Stimulated activated CD8-positive, alpha-beta memory T cell treated with anti-CD3 and anti-CD28 coated beads, Interleukin-15, amount 100 ng/mL, for 4 hours (primary cell): Measurements from ENCODE around the gene SPRED2.

Experiments used
- DNase-seq, 2 donors: peaks; one replicate each; pipeline ENCODE4 v3.0.0-alpha.2; 2020; ENCODE audit warnings: low read depth in 2 of 2

Gene SPRED2

GRCh38 chr2:65311049-65311448 lies 121.3 kb downstream of the SPRED2 start:
- no peak for DNase-seq

- no peak for DNase-seq
Observed at GRCh38 chr2:65309699-65310098, 122.7 kb downstream of the SPRED2 start.

DNA sequence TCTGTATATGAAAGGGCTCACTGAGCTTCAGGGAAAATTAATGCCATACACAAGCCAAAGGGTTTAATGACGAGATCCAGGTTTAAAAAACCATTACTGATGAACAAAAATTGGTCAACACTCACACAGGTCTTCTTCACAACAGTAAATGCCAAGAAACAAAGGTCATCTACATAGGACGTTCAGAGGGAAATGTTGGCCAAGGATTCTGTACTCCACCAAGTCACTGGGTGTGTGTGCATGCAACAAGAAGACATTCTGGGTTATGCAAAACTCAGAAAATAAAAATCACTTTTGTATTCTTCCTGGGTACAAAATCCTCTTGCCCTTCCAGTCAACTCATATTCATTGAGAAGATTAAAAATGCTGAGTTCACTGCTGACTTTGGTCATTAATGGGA lies 126.5 kb downstream of the SPRED2 start:
- DNase-seq: no peak

DNA sequence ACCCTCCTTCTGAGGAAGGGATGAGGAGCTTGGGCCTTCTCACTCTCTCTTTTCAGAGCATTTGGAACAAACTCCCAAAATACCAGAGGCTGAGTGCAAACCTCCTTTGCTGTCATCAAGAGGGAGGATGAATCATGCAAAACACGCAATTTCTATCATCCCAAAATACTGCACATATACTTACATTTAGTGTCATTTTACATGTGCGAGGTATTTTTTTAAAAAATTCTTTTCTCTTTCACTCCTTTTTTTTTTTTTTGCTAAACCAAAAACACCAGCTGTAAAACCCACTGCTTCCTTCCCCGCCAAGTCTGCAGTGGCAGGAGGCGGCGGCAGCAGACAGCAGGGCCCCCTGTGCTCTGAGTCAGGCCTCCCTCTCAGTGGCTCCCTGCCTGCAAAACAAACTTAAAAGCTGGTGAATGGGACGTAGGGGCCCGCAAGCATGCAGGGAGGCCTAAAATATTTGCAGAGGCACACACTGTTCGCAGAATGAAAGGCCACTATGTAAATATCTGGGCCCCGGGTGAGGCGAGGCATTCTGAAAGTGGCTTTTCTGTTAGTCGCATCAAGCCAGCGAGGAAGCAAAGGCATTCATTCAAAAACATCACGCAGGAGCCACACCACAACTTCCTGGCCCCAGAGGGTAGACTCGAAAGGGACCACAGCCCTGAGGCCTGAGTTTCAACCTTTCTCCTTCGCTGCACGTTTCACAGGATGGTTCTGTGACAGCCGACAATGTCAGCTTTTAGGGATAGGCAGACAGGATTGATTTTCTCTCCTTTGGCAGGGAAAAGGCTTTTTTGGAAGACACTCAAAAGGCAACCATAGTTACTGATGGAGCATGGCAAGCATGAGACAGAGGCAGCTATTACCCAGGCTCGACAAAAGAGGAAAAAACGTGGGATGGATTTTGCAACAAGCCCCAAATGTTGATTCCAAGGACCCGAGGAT lies 131.4 kb downstream of the SPRED2 start:
- peak; percentile 49 to 54 for DNase-seq

DNA sequence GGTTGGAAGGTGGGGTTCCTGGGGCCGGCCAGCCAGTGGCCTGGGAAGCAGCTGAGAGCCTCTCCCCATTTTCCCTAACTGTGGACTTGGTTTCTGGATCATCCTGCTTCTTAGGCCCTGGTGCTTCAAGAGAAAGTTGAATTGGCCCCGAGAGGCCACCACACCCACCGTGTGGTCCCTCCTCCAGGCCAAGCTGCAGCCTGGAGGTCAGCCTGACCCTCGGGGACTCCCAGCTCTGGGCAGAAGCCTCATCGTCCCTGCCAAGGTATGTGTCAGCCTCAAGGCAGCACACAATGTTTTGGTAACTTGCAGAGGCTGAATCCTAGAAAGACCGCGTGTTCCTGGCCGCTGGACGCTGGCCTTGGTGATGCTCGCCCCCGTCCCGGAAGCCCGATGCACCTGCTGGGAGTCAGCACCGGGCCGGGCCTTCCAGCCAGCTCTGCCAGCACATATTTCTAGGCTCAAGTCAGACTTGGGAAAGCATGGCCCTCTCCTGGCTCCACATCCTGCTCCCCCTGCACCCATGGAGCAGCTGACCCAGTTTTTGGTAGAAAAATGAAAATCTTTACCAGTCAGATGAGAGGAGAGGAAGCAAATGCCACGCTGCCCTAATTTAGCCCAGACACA lies 132.2 kb downstream of the SPRED2 start:
- DNase-seq: no peak

- DNase-seq: peak in 1 of 2 donors; percentile 9
Observed at GRCh38 chr2:65299246-65299645, 133.2 kb downstream of the SPRED2 start.

DNA sequence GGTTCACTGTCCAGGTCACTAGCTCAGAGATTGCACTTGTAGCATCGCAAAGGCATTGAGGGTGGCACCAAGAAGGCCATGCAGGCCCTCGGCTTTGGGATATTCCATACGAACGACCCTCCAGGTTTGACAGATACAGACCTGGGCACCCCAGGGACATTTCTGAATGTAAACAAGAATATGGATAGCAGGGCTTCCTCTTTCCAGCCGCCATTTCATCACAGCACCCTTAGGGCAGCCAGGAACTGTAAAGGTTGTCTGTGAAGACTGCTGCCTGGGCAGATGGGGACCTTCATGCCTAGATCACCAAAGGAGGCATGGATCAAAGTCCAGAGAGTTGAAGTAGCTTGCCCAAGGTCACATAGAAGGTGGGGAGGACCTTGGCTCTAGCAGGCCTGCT lies 134.3 kb downstream of the SPRED2 start:
- no peak for DNase-seq

DNA sequence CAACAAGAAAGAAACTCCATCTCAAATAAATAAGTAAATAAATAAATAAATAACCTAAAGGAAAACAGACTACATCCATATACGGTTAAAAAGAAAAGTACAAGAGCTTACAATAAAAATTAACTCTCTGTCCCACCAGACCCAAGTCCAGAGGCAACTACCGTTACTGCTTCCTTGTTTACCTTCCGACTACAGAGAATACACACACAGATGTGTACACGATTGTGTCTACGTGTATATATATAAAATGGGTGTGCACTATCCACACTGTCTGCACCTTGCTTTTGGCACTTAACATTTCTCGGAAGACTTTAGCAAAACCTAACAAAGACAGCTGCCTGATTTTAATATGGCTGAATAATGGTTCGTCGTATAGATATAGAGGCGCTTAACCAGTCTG lies 134.9 kb downstream of the SPRED2 start:
- no peak for DNase-seq

- no peak for DNase-seq
Observed at GRCh38 chr2:65296971-65297370, 135.4 kb downstream of the SPRED2 start.

DNA sequence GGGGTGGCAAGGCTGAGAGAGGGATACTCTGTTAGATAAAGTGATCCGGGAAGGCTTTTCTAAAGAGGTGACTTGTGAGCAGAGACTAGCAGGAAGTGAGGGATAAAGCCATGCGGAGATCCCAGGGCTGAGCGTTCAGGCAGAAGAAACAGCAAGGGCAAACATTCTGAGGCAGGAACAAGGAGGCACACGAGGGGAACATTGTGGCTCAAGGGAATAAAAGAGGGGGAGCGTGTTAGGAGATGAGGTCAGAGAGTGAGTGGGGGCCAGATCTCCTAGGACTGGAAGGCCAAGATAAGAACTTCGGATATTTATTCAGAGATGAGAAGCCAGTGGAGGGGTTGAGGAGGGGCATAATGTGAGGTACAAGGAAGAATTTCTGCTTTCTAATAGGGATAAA lies 137.7 kb downstream of the SPRED2 start:
- no peak for DNase-seq

DNA sequence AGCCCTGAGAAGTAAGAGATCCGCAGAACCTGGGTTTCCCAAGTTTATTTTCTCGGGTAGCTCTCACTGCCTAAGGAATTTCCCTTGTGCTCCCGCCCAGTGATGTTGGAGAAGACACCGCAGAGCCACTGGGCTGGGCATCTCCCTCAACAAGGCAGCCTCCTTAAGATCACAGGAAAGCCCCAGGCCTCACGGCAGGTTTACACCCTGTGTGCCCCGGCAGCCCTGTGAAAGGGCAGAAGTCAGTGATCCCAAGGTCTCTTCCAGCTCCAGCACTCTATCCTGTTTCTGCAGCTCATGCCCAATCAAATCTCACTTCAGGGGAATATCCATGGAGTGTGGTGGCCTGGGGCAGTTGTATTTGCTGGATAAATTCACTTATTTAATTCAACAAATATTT lies 138.3 kb downstream of the SPRED2 start:
- no peak for DNase-seq

DNA sequence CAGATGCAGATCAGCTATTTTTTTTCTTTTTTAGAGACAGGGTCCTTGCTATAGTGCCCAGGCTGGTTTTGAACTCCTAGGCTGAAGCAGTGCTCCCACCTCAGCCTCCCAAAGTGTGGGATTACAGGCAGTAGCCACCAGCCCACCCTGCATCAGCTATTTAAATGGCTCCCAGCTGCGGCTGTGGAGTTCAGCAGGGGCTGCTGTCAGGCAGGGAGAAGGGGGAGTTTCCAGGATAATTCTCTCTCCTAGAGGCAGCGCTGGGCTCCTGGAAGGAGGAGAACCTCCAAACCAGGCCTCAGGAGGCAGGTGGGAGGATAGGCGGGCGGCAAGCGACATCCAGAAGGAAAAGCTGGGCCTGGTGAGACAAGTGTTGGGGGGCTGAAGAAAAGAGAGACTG lies 139.0 kb downstream of the SPRED2 start:
- DNase-seq: no peak

DNA sequence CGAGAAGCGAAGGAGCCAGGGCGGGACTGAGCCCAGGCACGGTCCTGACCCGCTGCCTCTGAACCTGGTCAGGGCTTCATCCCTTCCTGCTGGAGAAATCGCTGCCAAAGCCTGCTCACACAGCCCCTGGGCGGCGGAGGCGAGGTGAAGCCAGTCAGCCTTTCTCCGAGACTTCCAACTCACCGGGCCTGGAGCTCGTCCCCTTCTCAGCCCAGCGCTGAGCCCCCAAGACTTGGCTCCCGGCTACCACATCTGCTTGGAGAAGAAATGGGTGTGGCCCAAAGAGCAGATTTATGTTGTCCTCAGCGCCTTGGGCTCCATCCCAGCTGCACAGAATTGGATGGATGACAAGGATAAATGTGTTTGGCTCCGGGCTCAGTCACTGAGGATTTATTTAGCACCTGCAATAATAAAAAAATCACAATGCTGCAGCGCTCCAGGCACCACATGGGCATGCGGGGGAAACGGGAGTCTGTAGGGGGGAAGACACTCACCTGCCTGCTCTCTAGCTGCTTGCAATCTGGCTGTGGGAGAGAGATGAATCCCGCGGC lies 139.9 kb downstream of the SPRED2 start:
- DNase-seq: no peak

GRCh38 chr2:65292106-65292400 lies 140.3 kb downstream of the SPRED2 start:
- no peak for DNase-seq

GRCh38 chr2:65291216-65292105 lies 140.9 kb downstream of the SPRED2 start:
- no peak for DNase-seq

DNA sequence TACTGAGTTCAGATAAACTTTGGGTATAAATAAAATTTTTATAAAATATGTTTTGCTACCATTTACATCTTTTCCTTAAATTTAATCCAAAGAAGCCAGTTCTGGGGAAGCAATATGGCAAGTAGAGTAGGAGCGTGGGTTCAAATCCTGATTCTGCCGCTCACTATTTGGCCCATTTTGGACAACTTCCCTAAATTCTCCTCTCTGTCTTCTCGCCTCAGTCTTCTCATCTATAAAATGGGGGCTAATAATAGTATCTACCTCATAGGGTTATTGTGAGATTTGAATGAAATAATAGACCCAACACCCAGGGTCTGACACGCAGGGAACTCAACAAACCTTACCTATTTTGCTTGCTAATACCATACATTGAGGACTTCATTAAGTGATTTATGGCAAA lies 145.0 kb downstream of the SPRED2 start:
- DNase-seq: no peak

DNA sequence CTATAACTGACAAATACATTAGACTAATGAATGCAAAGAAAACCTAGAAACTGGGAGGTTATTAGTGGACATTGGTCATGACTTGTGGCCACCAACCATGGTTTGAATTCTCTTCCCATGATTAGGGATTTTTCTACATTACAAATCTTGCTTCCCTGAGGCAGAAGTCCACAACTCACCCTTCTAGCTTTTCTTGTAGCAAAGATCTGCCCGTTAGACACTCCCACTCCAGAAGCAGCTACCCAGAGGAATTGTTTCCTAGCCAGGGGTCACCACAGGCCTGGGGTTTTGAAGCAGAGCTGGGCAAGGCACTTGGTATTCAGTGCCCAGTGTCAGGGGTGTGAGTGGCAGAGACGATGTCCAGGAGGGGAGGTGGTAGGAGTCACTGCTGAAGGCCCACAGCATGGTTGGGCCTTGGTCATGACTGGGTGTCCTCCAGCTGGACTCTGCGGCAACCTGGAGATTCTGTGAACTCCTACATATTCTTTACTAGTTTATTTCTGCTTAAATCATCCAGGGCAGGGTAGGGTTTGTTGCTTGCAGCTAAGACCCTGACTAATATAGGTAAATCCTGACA lies 149.8 kb downstream of the SPRED2 start:
- no peak for DNase-seq

DNA sequence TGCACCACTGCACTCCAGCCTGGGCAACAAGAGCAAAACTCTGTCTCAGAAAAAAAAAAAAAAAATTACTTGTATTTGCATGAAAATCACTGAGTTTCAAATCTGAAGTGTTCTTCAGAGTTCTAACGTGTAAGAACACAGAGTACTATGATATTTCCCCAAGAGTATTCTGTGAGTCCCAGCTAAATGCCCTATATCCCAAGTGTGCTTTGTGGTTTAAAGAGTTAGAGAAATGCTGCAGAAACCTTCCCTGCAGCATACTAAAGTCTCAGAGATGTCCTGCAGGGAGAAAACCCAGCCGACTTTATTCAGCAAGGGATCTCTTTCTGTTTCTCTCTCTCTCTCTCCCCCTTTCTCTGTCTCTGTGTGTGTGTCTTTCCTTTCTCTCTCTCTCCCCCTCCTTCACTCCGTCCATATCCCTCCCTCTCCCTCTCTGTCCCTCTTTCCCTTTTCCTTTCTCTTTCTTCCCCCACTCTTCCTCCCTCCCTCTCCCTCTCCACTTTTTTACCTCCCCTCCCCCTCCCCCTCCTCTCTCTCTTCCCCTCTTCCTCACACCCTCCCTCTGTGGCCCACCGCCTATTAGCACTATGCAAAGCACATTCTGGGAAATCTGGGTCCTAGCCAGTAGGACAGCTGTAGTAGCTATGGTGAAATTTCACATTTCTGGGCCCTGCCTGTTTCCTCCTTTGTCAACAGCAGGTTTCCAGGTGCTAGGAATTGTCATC lies 150.6 kb downstream of the SPRED2 start:
- no peak for DNase-seq

GRCh38 chr2:65279756-65280155 lies 152.6 kb downstream of the SPRED2 start:
- DNase-seq: no peak

DNA sequence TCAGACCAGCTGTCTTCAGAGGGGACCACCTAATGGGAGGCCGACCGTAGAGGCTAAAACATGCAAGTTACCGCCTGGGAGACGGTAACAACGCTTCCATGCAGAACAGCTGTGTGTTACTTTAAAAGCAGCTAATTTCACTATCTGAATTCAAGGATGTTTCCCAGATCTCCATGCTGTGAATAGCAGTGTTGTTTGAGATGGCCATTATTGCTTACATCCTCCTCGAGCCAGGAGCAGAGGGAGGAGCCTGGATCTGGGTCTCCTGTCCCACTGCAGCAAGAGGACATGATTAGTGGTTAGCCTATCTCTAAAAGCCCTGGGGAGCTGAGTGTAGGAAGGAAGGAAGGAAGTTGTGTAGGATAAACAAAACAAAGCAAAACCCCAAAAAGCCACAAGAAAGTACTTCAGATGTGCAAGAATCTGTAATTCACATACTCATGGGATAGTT lies 153.8 kb downstream of the SPRED2 start:
- no peak for DNase-seq
